Tibial nerve (tissue), 4 donors: Measurements from ENCODE around the gene ARID1B. TPM values are rescaled to one million over a fixed set of nuclear protein-coding genes. Genes with fewer than 3 reads are reported as not detected.

Experiments used
- DNase-seq, 2 donors: peaks; one replicate each; pipeline ENCODE4 v3.0.0-alpha.2; 2019; ENCODE audit warnings: low spot score in 2 of 2
- H3K27ac ChIP-seq, 4 donors: fragments of 200-600 bp; sonication (generic) in 3 of 4; one replicate each; pipeline ENCODE4 v1.5.1; 2017 to 2019; ENCODE audit warnings: mild to moderate bottlenecking in 1 of 4
- H3K27me3 ChIP-seq, 2 donors: fragments of 200-600 bp; sonication (generic) in 1 of 2; one replicate each; pipeline versions ENCODE4 v1.5.1 to v1.6.0; 2017 to 2019
- H3K36me3 ChIP-seq, 3 donors: fragments of 200-600 bp; sonication (generic); one replicate each; pipeline ENCODE4 v1.5.1; 2018 to 2019
- H3K4me1 ChIP-seq, 4 donors: fragments of 200-600 bp; sonication (generic) in 3 of 4; one replicate each; pipeline ENCODE4 v1.5.1; 2017 to 2019
- H3K4me3 ChIP-seq, 4 donors: fragments of 200-600 bp; sonication (generic) in 3 of 4; one replicate each; pipeline ENCODE4 v1.5.1; 2017 to 2019; ENCODE audit warnings: mild to moderate bottlenecking in 1 of 4, moderate library complexity in 1 of 4
- H3K9me3 ChIP-seq, 4 donors: fragments of 200-600 bp; sonication (generic) in 3 of 4; one replicate each; pipeline ENCODE4 v1.5.1; 2017 to 2019
- CTCF ChIP-seq, 5 experiments: fragments of 200-600 bp in 3 of 5; fragments of 450-650 bp in 2 of 5; sonication (generic) in 3 of 5; IDR thresholded peaks; one replicate each; pipeline ENCODE4 v1.5.1; 2016 to 2019; ENCODE audit warnings: antibody characterized with exemption in 5 of 5, mild to moderate bottlenecking in 3 of 5, moderate library complexity in 2 of 5
- EP300 ChIP-seq, 2 donors: sonication (generic); formaldehyde crosslinking; IDR thresholded peaks; one replicate each; pipeline ENCODE4 v1.6.1; 2017; ENCODE audit warnings: antibody characterized with exemption in 2 of 2, mild to moderate bottlenecking in 1 of 2
- POLR2A ChIP-seq, 2 donors: fragments of 450-650 bp; IDR thresholded peaks; one replicate each; pipeline ENCODE4 v1.6.1; 2017; ENCODE audit warnings: antibody characterized with exemption in 2 of 2, mild to moderate bottlenecking in 2 of 2, moderate library complexity in 2 of 2
- WGBS, 2 donors: methylation state at CpG; one replicate each; pipeline ENCODE4 v1.1.5; 2018; 5-methylcytosine and 5-hydroxymethylcytosine counted together
- total RNA-seq, 4 donors: library from RNA; depleted of rRNA; stranded (reverse); fragments of >200 nt; gene quantifications; one replicate each; pipeline ENCODE4 v1.1.0, GENCODE V29; 2016

Gene ARID1B
- total RNA-seq, 4 donors from 2014 or later, result 91.5 to 123 (median 110) TPM

GRCh38 chr6:156830126-156830525 is 52.9 kb downstream of the ARID1B start:
- no peak for TF ChIP-seq POLR2A (IDR thresholded peaks at IDR 0.05)
- no peak for TF ChIP-seq CTCF (IDR thresholded peaks at IDR 0.05)
- TF ChIP-seq EP300 (IDR thresholded peaks at IDR 0.05), result no peak
- H3K27me3 ChIP-seq, result no peaks in the 10 kb centered on the region
- 97% methylated on average over 9 of the region's 9 CpGs for WGBS, 2 donors
- peaks cover 0 to 16% (median 0%) of the 10 kb centered on the region in 3 donors for H3K36me3 ChIP-seq
- H3K9me3 ChIP-seq, result no peaks in the 10 kb centered on the region
- H3K4me3 ChIP-seq, result no peak overlapping the region
- DNase-seq, result no peak
- H3K4me1 ChIP-seq, result peaks cover 3 to 75% (median 22%) of the 10 kb centered on the region in 4 donors
- no peak overlapping the region for H3K27ac ChIP-seq

- no peaks in the 10 kb centered on the region for H3K27me3 ChIP-seq
- TF ChIP-seq POLR2A (IDR thresholded peaks at IDR 0.05), result no peak
- DNase-seq, result peak in 1 of 2 donors; percentile 47
- H3K36me3 ChIP-seq, result peaks cover 0 to 19% (median 0%) of the 10 kb centered on the region in 3 donors
- H3K27ac ChIP-seq, result peak overlapping the region in 2 of 4 donors; percentile 8 to 45
- 9 to 13% methylated on average over 2 of the region's 2 CpGs for WGBS, 2 donors
- peaks cover 3 to 61% (median 20%) of the 10 kb centered on the region in 4 donors for H3K4me1 ChIP-seq
- no peak overlapping the region for H3K4me3 ChIP-seq
- no peaks in the 10 kb centered on the region for H3K9me3 ChIP-seq
Observed at GRCh38 chr6:156832231-156832647, 55.1 kb downstream of the ARID1B start.

GRCh38 chr6:156832669-156833068 is 55.5 kb downstream of the ARID1B start:
- Histone ChIP-seq H3K4me1 (peaks cover 3 to 59% (median 17%) of the 10 kb centered on the region in 4 donors), H3K27ac (peak overlapping the region in 2 of 4 donors; percentile 8 to 45), H3K4me3 (no peak overlapping the region), H3K9me3 (no peaks in the 10 kb centered on the region), H3K36me3 (peaks cover 0 to 19% (median 0%) of the 10 kb centered on the region in 3 donors), H3K27me3 (no peaks in the 10 kb centered on the region)
- WGBS, 2 donors, result 33 to 49% methylated on average over 3 of the region's 3 CpGs
- DNase-seq, result no peak
- TF ChIP-seq EP300 (IDR thresholded peaks at IDR 0.05), result no peak
- TF ChIP-seq POLR2A (IDR thresholded peaks at IDR 0.05), result no peak
- TF ChIP-seq CTCF (IDR thresholded peaks at IDR 0.05), result no peak

- DNase-seq, result no peak
- Histone ChIP-seq H3K4me1 (peaks cover 3 to 57% (median 11%) of the 10 kb centered on the region in 4 donors), H3K9me3 (no peaks in the 10 kb centered on the region), H3K27me3 (no peaks in the 10 kb centered on the region), H3K4me3 (no peak overlapping the region), H3K27ac (no peak overlapping the region), H3K36me3 (peaks cover 0 to 19% (median 0%) of the 10 kb centered on the region in 3 donors)
- no peak for TF ChIP-seq POLR2A (IDR thresholded peaks at IDR 0.05)
- TF ChIP-seq EP300 (IDR thresholded peaks at IDR 0.05), result no peak
- no peak for TF ChIP-seq CTCF (IDR thresholded peaks at IDR 0.05)
- WGBS, 2 donors, result 33 to 34% methylated on average over 1 of the region's 1 CpG
Observed at GRCh38 chr6:156833755-156834154, 56.6 kb downstream of the ARID1B start.

GRCh38 chr6:156839129-156839528 is 62.0 kb downstream of the ARID1B start:
- Histone ChIP-seq H3K27ac (peak overlapping the region in 1 of 4 donors; percentile 55), H3K4me1 (peaks cover 0 to 71% (median 24%) of the 10 kb centered on the region in 4 donors), H3K4me3 (no peak overlapping the region), H3K27me3 (no peaks in the 10 kb centered on the region), H3K9me3 (no peaks in the 10 kb centered on the region), H3K36me3 (peaks cover 0 to 3% (median 0%) of the 10 kb centered on the region in 3 donors)
- no peak for DNase-seq
- WGBS, 2 donors, result 74 to 76% methylated on average over 2 of the region's 2 CpGs
- TF ChIP-seq CTCF (IDR thresholded peaks at IDR 0.05) (no peak), POLR2A (IDR thresholded peaks at IDR 0.05) (no peak), EP300 (IDR thresholded peaks at IDR 0.05) (no peak)
